Measurements from ENCODE around the gene POC1A. TPM values are rescaled to one million over a fixed set of nuclear protein-coding genes. Genes with fewer than 3 reads are reported as not detected.

Gene POC1A
- total and polyA plus RNA-seq, 2 of the 8 experiments (the other 6 are each of a cell fraction or from before 2014, with no cell fraction given): 35.7 to 39.2 TPM

DNA sequence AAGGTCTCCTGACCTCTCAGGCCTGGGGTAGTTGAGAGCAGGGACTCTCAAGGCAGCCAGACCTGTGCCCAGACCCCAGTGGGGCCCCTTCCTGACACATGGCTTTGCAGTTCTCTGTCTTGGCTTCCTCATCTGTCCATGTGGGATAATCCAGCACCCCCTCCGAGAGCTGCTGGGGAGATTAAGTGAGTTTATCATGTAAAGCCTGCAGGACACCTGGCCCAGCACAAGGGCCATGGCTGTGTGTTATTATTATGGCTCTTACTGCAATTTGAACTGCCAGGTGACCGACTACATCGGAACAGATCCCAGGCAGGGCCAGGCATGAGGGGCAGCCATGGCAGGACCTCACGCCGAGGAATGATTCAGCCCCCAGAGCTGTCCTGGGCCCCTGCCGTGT, 110.5 kb downstream of the POC1A start:
- no peak for DNase-seq (ENCODE audit: low read depth in 1 of 2, low spot score in 2 of 2)
- H3K18ac ChIP-seq (ENCODE audit: extremely low read depth, low read length): no peak overlapping the region
- H3K27me3 ChIP-seq (replicated peaks in 1 of 4; ENCODE audit: control insufficient read depth in 3 of 4, extremely low read depth in 1 of 4, insufficient read depth in 3 of 4, low read length in 3 of 4): no peaks in the 10 kb centered on the region
- no peak overlapping the region for H2BK120ac ChIP-seq (replicated peaks; ENCODE audit: low read depth, low read length)
- no peak overlapping the region for H2BK20ac ChIP-seq (ENCODE audit: low read length)
- no peaks in the 10 kb centered on the region for H3K23me2 ChIP-seq (ENCODE audit: low read depth, low read length)
- no peak overlapping the region for H2BK5ac ChIP-seq (ENCODE audit: low read depth, low read length)
- H4K91ac ChIP-seq (replicated peaks; ENCODE audit: insufficient read length, low read length): no peak overlapping the region
- CTCF ChIA-PET (ENCODE audit: partially characterized antibody): interaction anchor here (1.2 to 33.0 kb wide), 8 partner anchors 10 to 341 kb away, joined by 3 to 984 read pairs (median 14); partner anchors contain the start of gene DUSP7
- H3K4me3 ChIP-seq (ENCODE audit: extremely low read depth in 1 of 4, insufficient read depth in 2 of 4, low read depth in 3 of 4, low read length in 4 of 4): no peak overlapping the region
- H3K4ac ChIP-seq (replicated peaks; ENCODE audit: insufficient read length, low read depth, low read length): no peak overlapping the region
- no peaks in the 10 kb centered on the region for H3K36me3 ChIP-seq (ENCODE audit: control insufficient read depth in 2 of 4, insufficient read depth in 4 of 4, low read length in 3 of 4)
- no peaks in the 10 kb centered on the region for H3K79me2 ChIP-seq (ENCODE audit: control insufficient read depth in 1 of 2, insufficient read depth in 2 of 2, low read length in 2 of 2)
- no peak overlapping the region for H4K5ac ChIP-seq (ENCODE audit: insufficient read length, low read depth, low read length)
- FAIRE-seq: no peak
- no peak overlapping the region for H3K56ac ChIP-seq (replicated peaks; ENCODE audit: insufficient read length, low read depth, low read length)
- H2BK15ac ChIP-seq (ENCODE audit: low read length): no peak overlapping the region
- H3K14ac ChIP-seq (ENCODE audit: insufficient read length): no peak overlapping the region
- no peaks in the 10 kb centered on the region for H3K9me3 ChIP-seq (ENCODE audit: insufficient read depth in 2 of 2, low read depth in 1 of 2, low read length in 1 of 2)
- POLR2A ChIA-PET (ENCODE audit: partially characterized antibody): interaction anchor here (1.0 to 4.1 kb wide), 3 partner anchors 10 to 38 kb away, joined by 4 to 24 read pairs (median 5); partner anchors contain the start of gene DUSP7
- WGBS, 2 experiments (ENCODE audit: extremely low coverage in 1 of 2, insufficient coverage in 1 of 2, insufficient read length in 1 of 2, insufficient replicate concordance in 2 of 2, low coverage in 1 of 2, low lambda C conversion rate in 2 of 2, missing lambda C conversion rate in 1 of 2): 86% methylated on average over 6 of the region's 6 CpGs; no CpG with 5 or more reads in 1 of the 2 experiments
- no peak overlapping the region for H3K9ac ChIP-seq (replicated peaks in 1 of 4; ENCODE audit: extremely low read depth in 1 of 4, low read depth in 3 of 4, low read length in 3 of 4)
- H3K4me2 ChIP-seq (ENCODE audit: insufficient read depth in 1 of 2, low read depth in 2 of 2, low read length in 2 of 2): no peak overlapping the region
- no peak overlapping the region for H2AFZ ChIP-seq (ENCODE audit: low read length)
- peaks cover 0 to 8% (median 3%) of the 10 kb centered on the region in 4 experiments; a peak in 5 of 7 replicates for H3K4me1 ChIP-seq (replicated peaks in 1 of 4; ENCODE audit: control insufficient read depth in 3 of 4, insufficient read depth in 4 of 4, low read length in 3 of 4)
- no peak overlapping the region for H3K27ac ChIP-seq (ENCODE audit: low read depth, low read length)
- H2BK12ac ChIP-seq (ENCODE audit: low read depth, low read length): peak overlapping the region; percentile 60; the same call in 1 of the 2 replicates
- no peak overlapping the region for H4K8ac ChIP-seq (ENCODE audit: extremely low read depth, insufficient read depth, low read length)
- no peak overlapping the region for H3K23ac ChIP-seq (ENCODE audit: insufficient read length)
- peak overlapping the region; percentile 24; the same call in 1 of the 2 replicates for H2AK5ac ChIP-seq (ENCODE audit: low read depth, low read length)
- no peaks in the 10 kb centered on the region for H4K20me1 ChIP-seq (replicated peaks in 1 of 2; ENCODE audit: control insufficient read depth in 1 of 2, insufficient read depth in 2 of 2, low read length in 2 of 2)
- H3K79me1 ChIP-seq (ENCODE audit: low read depth, low read length): no peaks in the 10 kb centered on the region
- TF ChIP-seq CHD1 (IDR thresholded peaks at IDR 0.05; ENCODE audit: low read depth, low read length) (no peak), SIX5 (IDR thresholded peaks at IDR 0.05; ENCODE audit: low read depth, low read length) (no peak), RAD21 (IDR thresholded peaks at IDR 0.05 in 1 of 2, conservative IDR thresholded peaks at IDR 0.05 in 1 of 2; ENCODE audit: low read depth in 2 of 2, low read length in 2 of 2) (no peak), EZH2 (IDR thresholded peaks at IDR 0.05; ENCODE audit: low read depth, low read length, severe bottlenecking) (no peak), ZNF274 (IDR thresholded peaks at IDR 0.05; ENCODE audit: borderline replicate concordance, extremely low read depth, low read length) (no peak), GABPA (IDR thresholded peaks at IDR 0.05; ENCODE audit: borderline replicate concordance, insufficient read depth, low read length) (no peak), CTBP2 (IDR thresholded peaks at IDR 0.05; ENCODE audit: borderline replicate concordance, insufficient read depth, insufficient read length, low read length) (no peak), TAF1 (IDR thresholded peaks at IDR 0.05; ENCODE audit: low read depth, low read length) (no peak), PHF8 (conservative IDR thresholded peaks at IDR 0.05; ENCODE audit: low read depth, low read length) (no peak)
- TF ChIP-seq, protein P1, sequence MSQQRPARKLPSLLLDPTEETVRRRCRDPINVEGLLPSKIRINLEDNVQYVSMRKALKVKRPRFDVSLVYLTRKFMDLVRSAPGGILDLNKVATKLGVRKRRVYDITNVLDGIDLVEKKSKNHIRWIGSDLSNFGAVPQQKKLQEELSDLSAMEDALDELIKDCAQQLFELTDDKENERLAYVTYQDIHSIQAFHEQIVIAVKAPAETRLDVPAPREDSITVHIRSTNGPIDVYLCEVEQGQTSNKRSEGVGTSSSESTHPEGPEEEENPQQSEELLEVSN (IDR thresholded peaks at IDR 0.05): no peak
- TF ChIP-seq, protein P2, sequence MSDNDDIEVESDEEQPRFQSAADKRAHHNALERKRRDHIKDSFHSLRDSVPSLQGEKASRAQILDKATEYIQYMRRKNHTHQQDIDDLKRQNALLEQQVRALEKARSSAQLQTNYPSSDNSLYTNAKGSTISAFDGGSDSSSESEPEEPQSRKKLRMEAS (IDR thresholded peaks at IDR 0.05): no peak

Data from H1 (cell line).